Left lung (tissue), 10 donors: ENCODE measurements around the gene BARX2. TPM values are rescaled to one million over a fixed set of nuclear protein-coding genes. Genes with fewer than 3 reads are reported as not detected.
A peak's percentile ranks its signal among the peaks of the same experiment; 100 is the strongest.

Experiments
- ATAC-seq: fragments of 200-7000 bp; cut with Tn5 transposase; one replicate; pipeline ENCODE4 v1.9.1; 2020; ENCODE audit warnings: moderate library complexity
- DNase-seq, 4 donors: peaks; one replicate each; pipeline ENCODE4 v3.0.0-alpha.2; 2013 to 2020
- H3K27ac ChIP-seq, 2 donors: fragments of 200-600 bp; sonication (generic) in 1 of 2; one replicate each; pipeline versions ENCODE4 v1.5.0 to v1.8.0; 2020 to 2021
- H3K27me3 ChIP-seq, 2 donors: fragments of 200-600 bp; sonication (generic) in 1 of 2; one replicate each; pipeline versions ENCODE4 v1.5.0 to v1.8.0; 2020 to 2021
- H3K36me3 ChIP-seq, 2 donors: fragments of 200-600 bp; sonication (generic) in 1 of 2; one replicate each; pipeline versions ENCODE4 v1.5.0 to v1.8.0; 2020 to 2021
- H3K4me1 ChIP-seq, 2 donors: fragments of 200-600 bp; one replicate each; pipeline ENCODE4 v1.8.0; 2021
- H3K4me3 ChIP-seq, 2 donors: fragments of 200-600 bp; sonication (generic) in 1 of 2; one replicate each; pipeline versions ENCODE4 v1.5.0 to v1.8.0; 2020 to 2021; ENCODE audit warnings: mild to moderate bottlenecking in 1 of 2
- H3K9me3 ChIP-seq, 2 donors: fragments of 200-600 bp; sonication (generic) in 1 of 2; one replicate each; pipeline versions ENCODE4 v1.5.0 to v1.8.0; 2020 to 2021
- intact Hi-C, 2 donors: fragments of 100-400 bp; cut with DNase I; formaldehyde crosslinking; loops; one replicate each; pipeline versions ENCODE4 v1.11.2 to v1.14.2; 2022
- polyA plus RNA-seq, 6 donors: library from polyadenylated mRNA; unstranded; fragments of 120-200 nt; gene quantifications; one replicate each; pipeline ENCODE4 v1.2.1, GENCODE V29; 2013; ENCODE audit not compliant: insufficient read length in 6 of 6
- total RNA-seq, 2 donors: library from RNA; stranded (reverse); fragmentation: NEBNext Ultra II Directional; extraction: Animal tissue kit (Norgen Biotek cat#: 25700); gene quantifications; one replicate each; pipeline ENCODE4 v1.2.1, GENCODE V29; 2021
- TF ChIP-seq, protein P1 (sequence below), 2 donors: fragments of 200-600 bp; sonication (generic) in 1 of 2; IDR thresholded peaks; one replicate each; pipeline versions ENCODE4 v1.5.0 to v1.8.0; 2021; ENCODE audit warnings: antibody characterized with exemption in 2 of 2
- donor health status: DM: no; HTN: yes; CAD: no.
- donor health status: DM: no; HTN: no; CAD: no.

BARX2 gene
- total and polyA plus RNA-seq, 8 donors = 0.10 to 0.51 (median 0.26) TPM

DNA sequence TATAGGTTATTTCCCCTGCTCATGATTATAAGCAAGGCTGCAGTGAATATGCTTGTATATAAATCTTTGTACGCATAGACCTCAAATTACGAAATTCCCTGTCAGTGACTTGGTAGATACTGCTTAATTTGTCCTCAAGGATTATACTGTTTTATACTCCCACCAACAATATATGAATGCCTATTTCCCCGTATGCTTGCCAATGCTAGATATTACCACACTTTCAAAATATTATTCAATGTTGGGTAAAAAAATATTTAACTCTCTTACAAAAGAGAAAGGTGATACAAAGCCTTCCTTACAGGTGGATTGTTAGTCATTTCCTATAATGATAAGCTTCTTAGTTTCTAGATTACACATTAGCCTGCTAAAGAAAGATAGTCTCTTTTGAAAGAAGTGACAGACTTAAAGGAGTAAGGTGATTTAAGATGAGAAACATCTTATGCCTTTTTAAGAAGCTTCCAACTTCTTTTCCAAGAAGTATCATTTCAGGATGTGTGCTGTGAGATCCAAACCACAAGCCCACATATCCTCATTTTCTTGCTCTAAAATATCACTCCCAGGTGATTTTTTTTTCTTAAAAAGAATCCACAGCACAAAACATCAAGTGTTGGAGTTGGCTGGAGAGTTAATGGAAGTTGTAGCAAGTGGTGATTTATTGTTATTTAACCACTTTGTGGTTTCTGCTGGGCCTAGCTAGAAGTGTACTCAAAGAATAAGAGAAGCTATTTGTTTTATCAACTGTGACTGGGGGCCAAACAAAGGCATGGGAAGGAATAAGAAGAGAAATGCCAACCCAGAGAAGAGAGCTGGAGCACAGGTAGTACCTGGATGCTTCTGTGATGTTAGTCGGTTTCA lies 59.2 kb downstream of the BARX2 start:
- Histone ChIP-seq H3K36me3 (no peaks in the 10 kb centered on the region), H3K4me3 (no peak overlapping the region), H3K27ac (no peak overlapping the region), H3K4me1 (no peaks in the 10 kb centered on the region), H3K9me3 (no peaks in the 10 kb centered on the region), H3K27me3 (peaks cover 0 to 15% of the 10 kb centered on the region in 2 donors)
- intact Hi-C loops = no loop called here
- no peak for DNase-seq
- TF ChIP-seq, protein P1, sequence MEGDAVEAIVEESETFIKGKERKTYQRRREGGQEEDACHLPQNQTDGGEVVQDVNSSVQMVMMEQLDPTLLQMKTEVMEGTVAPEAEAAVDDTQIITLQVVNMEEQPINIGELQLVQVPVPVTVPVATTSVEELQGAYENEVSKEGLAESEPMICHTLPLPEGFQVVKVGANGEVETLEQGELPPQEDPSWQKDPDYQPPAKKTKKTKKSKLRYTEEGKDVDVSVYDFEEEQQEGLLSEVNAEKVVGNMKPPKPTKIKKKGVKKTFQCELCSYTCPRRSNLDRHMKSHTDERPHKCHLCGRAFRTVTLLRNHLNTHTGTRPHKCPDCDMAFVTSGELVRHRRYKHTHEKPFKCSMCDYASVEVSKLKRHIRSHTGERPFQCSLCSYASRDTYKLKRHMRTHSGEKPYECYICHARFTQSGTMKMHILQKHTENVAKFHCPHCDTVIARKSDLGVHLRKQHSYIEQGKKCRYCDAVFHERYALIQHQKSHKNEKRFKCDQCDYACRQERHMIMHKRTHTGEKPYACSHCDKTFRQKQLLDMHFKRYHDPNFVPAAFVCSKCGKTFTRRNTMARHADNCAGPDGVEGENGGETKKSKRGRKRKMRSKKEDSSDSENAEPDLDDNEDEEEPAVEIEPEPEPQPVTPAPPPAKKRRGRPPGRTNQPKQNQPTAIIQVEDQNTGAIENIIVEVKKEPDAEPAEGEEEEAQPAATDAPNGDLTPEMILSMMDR (IDR thresholded peaks at IDR 0.05) = no peak
- ATAC-seq = peak; percentile 70

DNA sequence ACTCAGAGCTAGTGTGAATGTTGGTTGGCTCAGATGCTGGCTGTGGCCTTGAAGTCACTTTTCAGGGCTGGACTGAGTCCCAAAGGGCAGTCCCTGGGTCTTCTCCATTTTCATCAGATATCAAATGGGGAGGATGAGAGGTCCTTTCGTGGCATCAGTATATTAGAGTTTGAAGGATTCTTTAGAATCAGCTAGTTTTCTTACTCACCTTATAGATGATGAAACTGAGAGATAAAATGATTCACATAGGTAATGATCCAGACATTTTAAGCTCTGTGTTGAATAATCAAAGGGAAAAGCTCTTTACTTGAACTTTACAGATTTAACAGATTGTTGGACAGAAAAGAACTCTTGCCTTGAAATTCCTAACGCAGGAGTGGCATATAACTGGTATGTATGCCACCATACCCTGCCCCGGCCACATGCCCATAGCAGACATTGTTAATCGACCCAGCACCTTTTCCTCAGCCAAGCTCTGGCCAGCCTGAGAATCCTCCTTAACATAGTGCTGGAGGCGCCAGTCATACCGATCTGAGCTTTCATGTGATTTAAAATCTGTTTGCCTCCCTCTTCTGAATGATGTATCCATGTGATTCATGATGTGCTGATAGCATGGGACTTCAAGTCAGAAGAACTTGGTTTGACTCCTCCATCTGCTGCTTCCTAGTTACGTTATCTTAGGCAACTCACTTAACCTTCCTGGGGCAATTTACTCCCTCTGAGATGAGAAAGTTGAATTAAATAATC lies 60.0 kb downstream of the BARX2 start:
- Histone ChIP-seq H3K4me3 (no peak overlapping the region), H3K27me3 (peaks cover 0 to 15% of the 10 kb centered on the region in 2 donors), H3K36me3 (no peaks in the 10 kb centered on the region), H3K4me1 (no peaks in the 10 kb centered on the region), H3K27ac (no peak overlapping the region), H3K9me3 (no peaks in the 10 kb centered on the region)
- TF ChIP-seq, protein P1 (IDR thresholded peaks at IDR 0.05) = no peak
- ATAC-seq = no peak
- intact Hi-C loops = no loop called here
- no peak for DNase-seq

DNA sequence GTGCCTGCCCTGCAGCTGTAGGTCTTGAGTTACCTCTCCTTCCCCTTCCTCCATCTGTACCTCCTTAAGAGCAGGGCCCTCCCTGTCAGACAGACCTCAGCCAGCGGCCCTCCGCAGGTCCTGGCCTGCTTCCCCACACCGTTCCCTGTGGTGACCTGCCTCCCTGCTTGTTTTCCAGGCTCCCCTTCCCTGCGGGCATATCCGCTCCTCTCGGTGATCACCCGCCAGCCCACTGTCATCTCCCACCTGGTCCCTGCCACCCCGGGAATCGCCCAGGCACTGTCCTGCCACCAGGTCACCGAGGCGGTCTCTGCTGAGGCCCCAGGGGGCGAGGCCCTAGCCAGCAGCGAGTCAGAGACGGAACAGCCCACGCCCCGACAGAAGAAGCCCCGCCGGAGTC lies 60.9 kb downstream of the BARX2 start:
- no peak for DNase-seq
- Histone ChIP-seq H3K9me3 (no peaks in the 10 kb centered on the region), H3K4me1 (no peaks in the 10 kb centered on the region), H3K4me3 (no peak overlapping the region), H3K27me3 (peaks cover 0 to 15% of the 10 kb centered on the region in 2 donors), H3K27ac (no peak overlapping the region), H3K36me3 (no peaks in the 10 kb centered on the region)
- ATAC-seq = no peak
- intact Hi-C loops = no loop called here
- TF ChIP-seq, protein P1 (IDR thresholded peaks at IDR 0.05) = no peak

DNA sequence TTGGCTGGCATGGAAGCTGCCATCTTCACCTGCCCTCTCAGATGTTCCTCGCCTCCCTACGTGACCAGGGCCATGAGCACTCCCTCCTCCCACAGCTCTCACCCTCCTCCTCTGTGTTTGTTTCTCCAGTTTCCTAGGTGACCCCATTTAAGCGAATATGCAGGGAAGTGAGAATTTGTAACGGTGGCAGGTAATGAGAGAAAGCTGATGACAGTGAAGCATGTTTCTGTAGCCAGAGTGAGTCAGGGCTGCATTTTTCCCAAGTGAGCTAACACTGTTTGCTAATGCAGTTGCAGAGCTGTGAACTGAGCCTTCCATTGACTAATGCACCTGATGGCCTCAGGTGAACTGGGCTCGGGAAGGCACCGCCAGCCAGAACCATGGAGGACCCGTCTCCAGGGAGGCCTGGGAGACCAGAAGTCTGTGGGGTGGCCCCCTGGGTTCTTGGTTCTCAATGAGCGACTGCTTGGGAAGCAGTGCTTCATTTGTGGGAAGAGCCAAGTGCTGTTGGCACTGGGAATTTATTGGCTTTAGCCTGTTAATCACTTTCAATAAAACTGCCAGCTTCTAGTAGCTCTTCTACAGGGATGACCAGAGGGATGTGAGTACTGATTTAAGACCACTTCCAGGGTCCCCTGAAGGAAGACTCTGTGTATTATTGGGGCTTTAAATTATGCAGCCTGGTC lies 64.5 kb downstream of the BARX2 start:
- Histone ChIP-seq H3K4me3 (no peak overlapping the region), H3K27ac (no peak overlapping the region), H3K27me3 (peaks cover 0 to 15% of the 10 kb centered on the region in 2 donors), H3K9me3 (no peaks in the 10 kb centered on the region), H3K4me1 (no peaks in the 10 kb centered on the region), H3K36me3 (no peaks in the 10 kb centered on the region)
- TF ChIP-seq, protein P1 (IDR thresholded peaks at IDR 0.05) = no peak
- ATAC-seq (peak; percentile 87), DNase-seq (peak in 1 of 4 donors; percentile 56)
- intact Hi-C loops = no loop called here
